ENCODE results near the gene PRG2. TPM values are rescaled to one million over a fixed set of nuclear protein-coding genes. Genes with fewer than 3 reads are reported as not detected.

Gene PRG2
- total and polyA plus RNA-seq, 2 of the 4 experiments (the other 2 are of a cell fraction) = not detected

- intact Hi-C loops (cut with micrococcal nuclease) = no loop called here
- Histone ChIP-seq H2AK5ac (ENCODE audit: low read depth, low read length) (no peak overlapping the region), H3K9me3 (ENCODE audit: control insufficient read depth, insufficient read depth, low read length) (no peaks in the 10 kb centered on the region), H3K9me1 (ENCODE audit: insufficient read depth, low read length) (no peaks in the 10 kb centered on the region), H3K27ac (ENCODE audit: insufficient read depth, low read length) (no peak overlapping the region), H2AK9ac (replicated peaks; ENCODE audit: low read depth, low read length, poor library complexity) (no peak overlapping the region), H4K8ac (ENCODE audit: low read depth in 2 of 2, low read length in 2 of 2) (no peak overlapping the region), H4K91ac (ENCODE audit: insufficient read depth, low read depth, low read length) (no peak overlapping the region), H3K36me3 (ENCODE audit: control insufficient read depth, insufficient read depth, low read length) (no peaks in the 10 kb centered on the region), H2BK20ac (ENCODE audit: low read depth, low read length) (no peak overlapping the region), H3K79me1 (ENCODE audit: low read depth in 1 of 2, low read length in 2 of 2) (no peaks in the 10 kb centered on the region), H2BK15ac (ENCODE audit: low read depth, low read length) (no peak overlapping the region), H3K27me3 (ENCODE audit: control insufficient read depth, insufficient read depth, low read length) (peaks cover 7% of the 10 kb centered on the region; the same call in 1 of the 2 replicates), H3K4ac (ENCODE audit: low read depth, low read length) (no peak overlapping the region), H4K5ac (ENCODE audit: low read depth, low read length) (no peak overlapping the region), H3K18ac (ENCODE audit: low read depth, low read length) (no peak overlapping the region), H4K20me1 (ENCODE audit: insufficient read depth, low read length) (0 out of 2 replicates have a peak, but pooled peaks cover 6% of the 10 kb centered on the region), H3K14ac (replicated peaks; ENCODE audit: low read depth, low read length) (no peak overlapping the region), H3K4me3 (ENCODE audit: insufficient read depth, low read depth, low read length) (no peak overlapping the region), H3K56ac (ENCODE audit: extremely low read depth, insufficient read depth, low read length) (no peak overlapping the region), H3K9ac (ENCODE audit: low read depth, low read length) (no peak overlapping the region), H3K4me2 (ENCODE audit: low read depth, low read length) (no peak overlapping the region), H2BK5ac (ENCODE audit: low read depth, low read length, poor library complexity, severe bottlenecking) (no peak overlapping the region), H2AFZ (replicated peaks; ENCODE audit: low read length, poor library complexity) (no peak overlapping the region), H3K4me1 (ENCODE audit: control insufficient read depth, insufficient read depth, low read length) (no peaks in the 10 kb centered on the region), H2BK120ac (ENCODE audit: low read depth, low read length) (no peak overlapping the region), H3K23ac (ENCODE audit: low read depth, low read length) (no peak overlapping the region)
- in situ Hi-C loops (cut with MboI; ENCODE audit: low sequenced_read_pairs) = no loop called here
- BruUV-seq (replicated peaks) = no TSS peak
- no peak for ATAC-seq (ENCODE audit: low read depth)
- dilution Hi-C loops (cut with HindIII; ENCODE audit: low sequenced_read_pairs, unreplicated experiment) = no loop called here
- DNase-seq = no peak
- 65% methylated on average over 7 of the region's 26 CpGs; no CpG with 5 or more reads in 1 of the 2 experiments for whole genome bisulfite sequencing, 2 experiments (ENCODE audit: extremely low coverage in 2 of 2, insufficient read length in 1 of 2)
- POLR2A ChIA-PET (ENCODE audit: unreplicated experiment) = no interaction called here
- no peak for TF ChIP-seq FOS (IDR thresholded peaks at IDR 0.05; ENCODE audit: low read depth, low read length)
- TF ChIP-seq NFE2L2 (IDR thresholded peaks at IDR 0.05; ENCODE audit: low read depth, low read length) = no peak
- TF ChIP-seq RCOR1 (IDR thresholded peaks at IDR 0.05; ENCODE audit: insufficient replicate concordance, low read length) = no peak
- CTCF ChIA-PET = no interaction called here
Observed at GRCh38 chr11:57376095-57377090, 14.1 kb downstream of the PRG2 start.
